GM12878 (cell line): ENCODE data around the gene POMT1. TPM values are rescaled to one million over a fixed set of nuclear protein-coding genes. Genes with fewer than 3 reads are reported as not detected.

Experiments used
- ATAC-seq: fragments of 200-7000 bp; cut with Tn5 transposase; 3 replicates; pipeline ENCODE4 v1.9.1; 2020; ENCODE audit warnings: mild to moderate bottlenecking, moderate library complexity
- BruUV-seq: library from RNA; stranded (reverse); fragments of 400-500 nt; replicated peaks from 2 replicates; lab custom pipeline; 2021; lab: Mats Ljungman, UMichigan
- CTCF ChIA-PET: fragments of 300-600 bp; sonication (Branson Sonifier 250); formaldehyde crosslinking; extraction: SDS; loops from one replicate; lab custom pipeline; 2021; ENCODE audit warnings: inconsistent platforms; lab: Yijun Ruan, JAX
- POLR2A ChIA-PET: fragments of 350-600 bp; formaldehyde crosslinking; extraction: SDS; loops from one replicate; lab custom pipeline; 2021; ENCODE audit warnings: inconsistent platforms; lab: Charles Lee
- RAD21 ChIA-PET: fragments of 300-600 bp; sonication (Branson Sonifier 250); formaldehyde crosslinking; loops from one replicate; lab custom pipeline; 2023; ENCODE audit warnings: antibody characterized with exemption; ENCODE audit not compliant: unreplicated experiment; lab: Charles Lee
- SMC1A ChIA-PET: fragments of 300-600 bp; sonication (Branson Sonifier 250); formaldehyde crosslinking; loops from one replicate; lab custom pipeline; 2023; ENCODE audit not compliant: unreplicated experiment, uncharacterized antibody; lab: Charles Lee
- DNase-seq: peaks from one replicate; pipeline ENCODE4 v3.0.0-alpha.2; 2011; ENCODE audit warnings: low read depth, low spot score
- FAIRE-seq: peaks from 3 replicates; lab custom pipeline; 2011; peaks lifted over from hg19 to GRCh38; lab: Jason Lieb, UNC
- H2AFZ ChIP-seq: 2 replicates; pipeline ENCODE4 v1.6.0; 2011; ENCODE audit warnings: low read depth, low read length, control low read depth; ENCODE audit not compliant: control insufficient read depth
- H3K27ac ChIP-seq: 2 replicates; pipeline ENCODE4 v1.5.1; 2011; ENCODE audit warnings: control low read depth; ENCODE audit not compliant: control insufficient read depth, insufficient read depth
- H3K27me3 ChIP-seq, 2 experiments: replicated peaks in 1 of 2; 2 replicates each; pipeline versions ENCODE4 v1.6.0 to v1.6.1; 2011; ENCODE audit warnings: low read length in 1 of 2; ENCODE audit not compliant: control insufficient read depth in 2 of 2, insufficient read depth in 2 of 2
- H3K36me3 ChIP-seq, 2 experiments: 2 replicates each; pipeline ENCODE4 v1.5.1; 2011; ENCODE audit warnings: low read length in 1 of 2; ENCODE audit not compliant: control insufficient read depth in 2 of 2, insufficient read depth in 2 of 2
- H3K4me1 ChIP-seq: 2 replicates; pipeline ENCODE4 v1.6.1; 2011; ENCODE audit warnings: mild to moderate bottlenecking, low read length, moderate library complexity, mixed read lengths; ENCODE audit not compliant: control insufficient read depth, insufficient read depth
- H3K4me2 ChIP-seq: 2 replicates; pipeline ENCODE4 v1.6.0; 2011; ENCODE audit warnings: control low read depth; ENCODE audit not compliant: control insufficient read depth, insufficient read depth
- H3K4me3 ChIP-seq: fragments of 200-600 bp; sonication (generic); 2 replicates; pipeline ENCODE4 v1.5.1; 2016
- H3K79me2 ChIP-seq: 2 replicates; pipeline ENCODE4 v1.6.0; 2011; ENCODE audit warnings: low read length; ENCODE audit not compliant: control insufficient read depth, insufficient read depth
- H3K9ac ChIP-seq: 2 replicates; pipeline ENCODE4 v1.8.0; 2011; ENCODE audit warnings: low read length, control low read depth, mixed read lengths; ENCODE audit not compliant: control insufficient read depth, insufficient read depth
- H3K9me3 ChIP-seq: replicated peaks from 3 replicates; pipeline ENCODE4 v1.5.1; 2011; ENCODE audit warnings: mild to moderate bottlenecking, low read length; ENCODE audit not compliant: control insufficient read depth, insufficient read depth
- H4K20me1 ChIP-seq: 2 replicates; pipeline ENCODE4 v1.6.0; 2011; ENCODE audit not compliant: control insufficient read depth, insufficient read depth
- CBX5 ChIP-seq: sonication (generic); IDR thresholded peaks from 2 replicates; pipeline ENCODE4 v1.6.1; 2016; ENCODE audit warnings: low read depth, moderate library complexity, mild to moderate bottlenecking, inconsistent platforms
- CHD1 ChIP-seq: IDR thresholded peaks from 2 replicates; pipeline ENCODE4 v1.6.1; 2012; ENCODE audit warnings: low read depth, low read length, improper control_type of control experiment
- CREM ChIP-seq: IDR thresholded peaks from 2 replicates; pipeline ENCODE4 v1.6.1; 2014; ENCODE audit warnings: antibody characterized with exemption, low read depth
- CTCF ChIP-seq, 3 experiments: IDR thresholded peaks in 2 of 3; conservative IDR thresholded peaks in 1 of 3; 2 replicates each; pipeline ENCODE4 v1.5.1; 2011; ENCODE audit warnings: low read depth in 3 of 3, low read length in 3 of 3, mild to moderate bottlenecking in 3 of 3, control low read depth in 2 of 3, moderate library complexity in 2 of 3, inconsistent platforms in 1 of 3, mixed read lengths in 1 of 3; ENCODE audit not compliant: control insufficient read depth in 2 of 3, insufficient read depth in 1 of 3; ENCODE audit errors: extremely low read depth in 1 of 3
- ELK1 ChIP-seq: IDR thresholded peaks from 2 replicates; pipeline ENCODE4 v1.6.1; 2012; ENCODE audit warnings: low read depth, low read length, improper control_type of control experiment
- FOXK2 ChIP-seq: fragments of 450-650 bp; IDR thresholded peaks from 2 replicates; pipeline ENCODE4 v1.6.1; 2017; ENCODE audit warnings: mild to moderate bottlenecking, moderate library complexity
- HCFC1 ChIP-seq: fragments of 150-350 bp; IDR thresholded peaks from 2 replicates; pipeline ENCODE4 v1.6.1; 2014; ENCODE audit warnings: low read length
- JUND ChIP-seq: IDR thresholded peaks from 2 replicates; pipeline ENCODE4 v1.6.1; 2012; ENCODE audit warnings: low read depth, mild to moderate bottlenecking, low read length, improper control_type of control experiment, moderate library complexity
- SMAD1 ChIP-seq: fragments of 450-650 bp; IDR thresholded peaks from 2 replicates; pipeline ENCODE4 v1.6.1; 2018; ENCODE audit warnings: mild to moderate bottlenecking, low read depth; ENCODE audit not compliant: partially characterized antibody
- SMC3 ChIP-seq: IDR thresholded peaks from 2 replicates; pipeline ENCODE4 v1.6.1; 2011; ENCODE audit warnings: low read length, improper control_type of control experiment, borderline replicate concordance
- SREBF1 ChIP-seq: IDR thresholded peaks from 2 replicates; pipeline ENCODE4 v1.6.1; 2012; ENCODE audit warnings: mild to moderate bottlenecking, low read length
- TBL1XR1 ChIP-seq: IDR thresholded peaks from 2 replicates; pipeline ENCODE4 v1.6.1; 2012; ENCODE audit warnings: low read depth, low read length, improper control_type of control experiment
- ZNF24 ChIP-seq: fragments of 450-650 bp; IDR thresholded peaks from 2 replicates; pipeline ENCODE4 v1.6.1; 2017; ENCODE audit warnings: antibody characterized with exemption, mild to moderate bottlenecking
- WGBS: methylation state at CpG from one replicate; pipeline ENCODE4 v1.1.6; 2016; ENCODE audit warnings: low lambda C conversion rate; ENCODE audit not compliant: insufficient replicate concordance, insufficient coverage; ENCODE audit errors: missing lambda C conversion rate; 5-methylcytosine and 5-hydroxymethylcytosine counted together
- in situ Hi-C: fragments of 300-500 bp; cut with MboI; formaldehyde crosslinking; loops from 9 replicates; pipeline ENCODE4 v1.14.3; 2018; ENCODE audit warnings: mixed read lengths
- intact Hi-C: fragments of 100-400 bp; cut with micrococcal nuclease; formaldehyde crosslinking; loops from one replicate; pipeline ENCODE4 v1.14.2; 2022; ENCODE audit not compliant: unreplicated experiment
- polyA plus RNA-seq, 11 experiments: library from polyadenylated mRNA; depleted of rRNA in 4 of 11; unstranded in 6 of 11; stranded (reverse) in 5 of 11; fragments of >200 nt; fragmentation: Nextera tagmentation in 4 of 11; fragmentation: Illumina TruSeq in 1 of 11; extraction: Ambion mirVana in 4 of 11; extraction: Trizol in 1 of 11; gene quantifications; 1 replicate in 1 of 11; 2 replicates in 10 of 11; pipeline versions ENCODE4 v1.2.1 to v1.2.3, GENCODE V29; 2011 to 2016; ENCODE audit warnings: inconsistent platforms in 2 of 11, missing spikeins in 2 of 11, low read depth in 1 of 11
- total RNA-seq, 4 experiments: library from RNA; depleted of rRNA in 3 of 4; stranded (reverse); fragments of >200 nt in 3 of 4; fragmentation: Illumina TruSeq in 1 of 4; extraction: Trizol in 1 of 4; gene quantifications; 2 replicates each; pipeline versions ENCODE4 v1.2.1 to v1.2.3, GENCODE V29; 2013 to 2021

The POMT1 gene
- total and polyA plus RNA-seq, 10 of the 15 experiments (the other 5 are each of a cell fraction or from before 2014, with no cell fraction given) = 1.2 to 19.2 (median 12.6) TPM

- Histone ChIP-seq H3K4me2 (no peak overlapping the region), H3K4me3 (no peak overlapping the region), H3K4me1 (no peaks in the 10 kb centered on the region), H4K20me1 (no peaks in the 10 kb centered on the region), H3K27me3 (no peaks in the 10 kb centered on the region), H3K36me3 (no peaks in the 10 kb centered on the region), H3K9me3 (no peaks in the 10 kb centered on the region; the same call in 2 of the 3 replicates)
- intact Hi-C loops = no loop called here
- CTCF ChIA-PET = no interaction called here
- FAIRE-seq = no peak
- RAD21 ChIA-PET = no interaction called here
- in situ Hi-C loops = no loop called here
- no TSS peak for BruUV-seq
- TF ChIP-seq ELK1 (no peak), SREBF1 (no peak), FOXK2 (no peak)
- TF ChIP-seq, all 136 proteins: peak for 0
- DNase-seq (no peak), ATAC-seq (no peak)
- no peaks in the 10 kb centered on the region for H3K79me2 ChIP-seq
- ChIA-PET SMC1A (no interaction called here), POLR2A (interaction anchor here (0.7 kb wide), 1 partner anchor 83 kb away, joined by 3 read pairs; no protein-coding TSS in a partner anchor)
- H3K27ac ChIP-seq = no peak overlapping the region
- H2AFZ ChIP-seq = no peak overlapping the region
- WGBS = 55% methylated on average over 8 of the region's 9 CpGs
- no peak overlapping the region for H3K9ac ChIP-seq
Measured at GRCh38 chr9:131562032-131562959, 59.6 kb downstream of the POMT1 start.

- POLR2A ChIA-PET = no interaction called here
- Histone ChIP-seq H3K9ac (no peak overlapping the region), H3K4me1 (no peaks in the 10 kb centered on the region), H3K36me3 (no peaks in the 10 kb centered on the region; a peak in 2 of 4 replicates), H3K9me3 (no peaks in the 10 kb centered on the region; the same call in 2 of the 3 replicates), H3K4me3 (no peak overlapping the region), H3K79me2 (no peaks in the 10 kb centered on the region), H4K20me1 (no peaks in the 10 kb centered on the region), H3K27me3 (no peaks in the 10 kb centered on the region), H3K27ac (no peak overlapping the region), H2AFZ (no peak overlapping the region), H3K4me2 (no peak overlapping the region)
- RAD21 ChIA-PET = no interaction called here
- ATAC-seq = no peak
- 81% methylated on average over 5 of the region's 5 CpGs for WGBS
- no TSS peak for BruUV-seq
- SMC1A ChIA-PET = no interaction called here
- FAIRE-seq = no peak
- no peak for DNase-seq
- intact Hi-C loops = no loop called here
- in situ Hi-C loops = no loop called here
- CTCF ChIA-PET = no interaction called here
- no peak for TF ChIP-seq CTCF (IDR thresholded peaks at IDR 0.05 in 2 of 3, conservative IDR thresholded peaks at IDR 0.05 in 1 of 3; ENCODE audit: control insufficient read depth in 2 of 3, extremely low read depth in 1 of 3, insufficient read depth in 1 of 3, low read depth in 3 of 3, low read length in 3 of 3)
- TF ChIP-seq JUND = no peak
- no peak for TF ChIP-seq CREM
- no peak for TF ChIP-seq SMC3
- no peak for TF ChIP-seq CBX5
- no peak for TF ChIP-seq ELK1
- no peak for TF ChIP-seq TBL1XR1
- TF ChIP-seq HCFC1 = no peak
- no peak for TF ChIP-seq CHD1
- TF ChIP-seq ZNF24 = no peak
- TF ChIP-seq SMAD1 = no peak
Measured at GRCh38 chr9:131565369-131565768, 62.7 kb downstream of the POMT1 start.
